ENCODE data around the gene DEFB131B.

- TF ChIP-seq REST (IDR thresholded peaks at IDR 0.05; ENCODE audit: insufficient replicate concordance, low read depth) (no peak), CTCF (IDR thresholded peaks at IDR 0.05; ENCODE audit: insufficient read depth, low read length) (no peak), POLR2AphosphoS5 (IDR thresholded peaks at IDR 0.05; ENCODE audit: low read depth) (no peak), GABPA (IDR thresholded peaks at IDR 0.05; ENCODE audit: low read depth) (no peak)
These were observed 52.4 kb downstream of the DEFB131B start for GRCh38 chr11:71930556-71931244.
